ENCODE results near the gene MYL7.
A peak's percentile ranks its signal among the peaks of the same experiment; 100 is the strongest.

MYL7 gene

DNA sequence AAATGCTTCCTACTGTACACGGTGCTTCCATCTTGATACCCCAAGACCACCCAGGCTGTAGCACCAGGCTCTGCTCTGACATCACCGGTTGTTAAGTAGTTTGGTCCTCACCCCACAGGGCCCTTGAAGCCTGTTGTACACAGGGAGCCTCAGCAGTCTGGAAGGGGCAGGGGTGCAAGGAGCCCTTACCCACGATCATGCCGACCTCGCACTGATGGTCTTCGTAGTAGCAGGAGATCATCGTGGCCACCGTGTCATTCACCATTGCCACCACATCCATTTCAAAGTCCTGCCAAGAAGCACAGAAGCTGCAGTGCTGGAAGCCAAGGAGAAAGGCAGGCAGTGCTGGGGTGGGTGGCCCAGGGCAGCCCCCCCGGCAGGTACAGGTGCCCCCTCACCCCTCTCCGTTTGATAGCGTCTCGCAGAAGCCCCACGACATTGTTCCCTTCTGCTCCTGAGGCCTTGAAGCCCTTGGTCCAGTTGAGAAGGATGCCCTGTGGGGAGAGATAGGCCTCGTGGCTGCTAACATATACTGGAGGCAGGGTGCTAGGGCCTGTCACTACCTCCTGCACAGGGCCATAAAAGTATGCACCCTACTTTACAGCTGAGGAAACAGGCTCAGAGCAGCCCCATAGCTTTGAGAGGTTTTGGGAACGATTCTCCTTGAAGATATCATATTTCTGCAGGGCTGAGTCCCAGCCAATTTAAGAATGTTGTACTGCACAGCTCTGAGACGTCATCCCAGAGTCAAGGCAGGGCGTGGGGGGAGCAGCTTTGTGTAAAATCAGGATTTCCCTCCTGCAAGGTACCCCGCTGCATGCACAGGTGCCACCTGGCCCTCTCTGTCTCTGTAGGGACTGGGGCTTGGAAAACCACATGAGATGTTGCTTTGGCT lies 8.7 kb upstream of the MYL7 start:
- DNase-seq: no peak

DNA sequence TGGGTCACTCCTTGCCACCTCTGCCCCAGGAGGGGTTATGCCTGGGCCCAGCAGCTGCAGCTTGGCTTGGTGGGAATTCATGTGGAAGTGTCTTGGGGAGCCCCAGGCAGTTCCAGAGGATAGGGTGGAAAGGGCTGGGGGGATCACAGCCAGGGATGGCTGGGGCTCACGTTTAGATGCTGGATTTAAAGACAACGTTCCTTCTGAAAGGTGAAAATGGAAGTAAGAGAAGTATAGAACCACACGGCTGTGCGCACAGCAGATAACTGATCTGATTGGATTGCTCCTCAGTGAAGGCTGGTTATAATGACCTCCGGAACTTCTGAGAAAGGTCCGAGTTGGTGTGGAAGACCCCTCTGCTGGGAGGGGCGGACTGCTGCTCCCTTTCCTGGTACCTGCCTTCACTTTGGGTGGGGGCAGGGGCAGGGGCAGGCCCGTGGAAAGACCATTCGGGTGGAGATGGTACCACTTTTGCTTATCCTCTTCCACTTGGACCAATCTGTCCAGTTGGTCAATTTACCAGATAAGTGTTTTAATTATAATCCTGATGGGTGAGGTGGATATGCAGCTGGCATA lies 7.9 kb upstream of the MYL7 start:
- no peak for DNase-seq

DNA sequence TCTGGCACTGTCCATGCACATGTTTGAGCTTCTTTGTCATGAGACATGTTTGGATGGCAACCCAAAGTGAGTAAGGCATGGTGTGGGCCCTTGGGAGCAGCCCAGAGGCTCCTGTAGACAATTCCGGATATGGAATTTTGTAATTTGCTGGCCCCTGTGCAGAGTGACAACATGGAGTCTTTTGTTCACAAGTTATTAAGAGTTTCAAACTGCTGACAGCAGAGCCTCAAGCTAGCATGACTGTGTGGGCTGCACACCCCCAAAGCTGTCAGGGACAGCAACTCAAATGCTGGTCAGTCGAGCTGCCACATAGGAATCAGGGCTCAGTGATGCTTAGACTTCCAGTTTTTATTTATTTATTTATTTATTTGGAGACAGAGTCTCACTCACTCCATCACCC lies 7.0 kb upstream of the MYL7 start:
- DNase-seq: no peak

DNA sequence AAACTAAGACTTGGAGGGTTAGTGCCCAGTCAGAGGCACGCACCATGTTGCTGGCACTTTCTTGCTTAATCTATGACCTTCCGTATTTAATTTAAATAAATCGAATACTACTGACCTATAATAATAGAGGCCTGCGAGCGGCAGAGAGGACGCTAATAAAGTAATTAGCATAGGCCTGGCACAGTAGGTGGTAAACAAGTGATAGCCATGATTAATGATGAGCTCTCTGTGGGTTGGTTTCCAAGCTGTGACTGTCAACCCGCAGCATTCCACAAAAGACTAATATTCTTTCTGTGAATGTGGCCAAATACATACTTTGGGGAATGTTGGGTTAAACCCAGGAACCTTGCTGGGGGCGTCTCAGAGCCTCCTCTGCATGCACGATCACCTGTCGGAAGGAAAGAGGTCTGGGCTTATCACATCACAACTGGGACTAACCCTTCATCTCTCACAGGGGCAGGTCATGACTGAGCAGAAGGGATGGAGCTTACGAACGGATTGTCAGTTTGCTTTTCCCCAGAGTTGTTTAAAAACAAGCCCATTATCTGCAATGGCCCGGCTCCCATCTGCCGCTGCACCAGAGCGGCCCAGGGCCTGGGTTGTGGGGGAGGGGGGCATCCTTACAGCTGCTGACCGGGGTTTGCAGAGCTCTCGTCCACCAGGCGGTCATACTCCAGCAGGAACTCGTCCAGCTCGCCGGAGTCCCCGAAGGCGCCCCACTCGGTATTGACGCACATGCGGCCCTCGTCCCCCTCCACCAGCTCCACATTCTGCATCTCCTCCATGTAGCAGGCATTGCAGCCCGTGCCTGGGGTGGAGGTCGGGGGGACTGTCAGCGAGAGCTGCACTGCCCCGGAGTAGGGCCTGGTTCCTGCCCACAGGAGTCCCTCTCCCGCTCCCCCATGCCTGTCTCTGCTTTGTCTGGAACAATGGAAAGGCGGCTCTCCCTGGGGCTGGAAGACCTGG lies 6.2 kb upstream of the MYL7 start:
- DNase-seq: no peak

DNA sequence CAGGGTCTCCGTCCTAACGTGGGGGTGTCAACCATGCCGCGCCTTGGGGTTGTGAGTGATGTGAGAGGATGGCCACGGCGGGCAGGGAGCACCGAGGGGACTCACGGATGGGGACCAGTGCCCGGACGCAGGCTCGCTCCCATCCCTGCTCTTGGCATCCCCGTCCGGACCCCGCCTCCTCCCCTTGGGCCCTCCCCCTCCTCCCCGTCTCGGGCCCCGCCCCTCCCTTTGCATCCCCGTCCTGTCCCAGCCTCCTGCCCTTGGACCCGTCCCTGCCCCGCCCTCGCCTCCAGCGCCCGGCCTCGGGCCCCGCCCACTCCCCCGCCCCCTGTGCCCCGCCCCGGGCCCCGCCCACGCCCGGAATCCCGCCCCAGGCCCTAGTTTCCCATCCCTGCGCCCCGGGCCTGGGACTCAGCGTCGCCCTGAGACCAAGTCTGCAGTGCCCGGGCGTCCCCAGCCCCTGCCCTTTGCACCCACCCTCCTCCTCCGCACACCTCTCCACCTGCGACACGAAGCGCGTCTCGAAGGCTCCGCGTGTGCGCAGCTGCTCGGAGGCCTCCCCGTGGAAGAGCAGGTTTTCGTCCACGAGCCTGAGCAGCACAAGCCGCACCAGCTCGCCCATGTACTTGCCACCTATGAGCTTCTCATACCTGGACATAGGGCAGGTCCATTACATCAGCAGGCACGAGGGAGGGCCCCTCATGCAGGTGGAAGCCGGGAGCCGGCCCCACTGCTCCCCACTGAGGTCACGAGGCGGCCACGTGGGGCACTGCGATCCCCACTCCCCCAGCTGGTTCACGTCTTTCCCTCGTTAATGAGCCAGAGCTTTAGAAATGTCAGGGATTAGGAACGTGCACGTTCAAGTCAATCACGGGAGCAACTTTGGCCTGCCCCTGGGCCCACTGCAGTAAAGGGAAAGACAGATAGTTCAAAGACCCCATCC lies 5.1 kb upstream of the MYL7 start:
- DNase-seq: peak; percentile 75

DNA sequence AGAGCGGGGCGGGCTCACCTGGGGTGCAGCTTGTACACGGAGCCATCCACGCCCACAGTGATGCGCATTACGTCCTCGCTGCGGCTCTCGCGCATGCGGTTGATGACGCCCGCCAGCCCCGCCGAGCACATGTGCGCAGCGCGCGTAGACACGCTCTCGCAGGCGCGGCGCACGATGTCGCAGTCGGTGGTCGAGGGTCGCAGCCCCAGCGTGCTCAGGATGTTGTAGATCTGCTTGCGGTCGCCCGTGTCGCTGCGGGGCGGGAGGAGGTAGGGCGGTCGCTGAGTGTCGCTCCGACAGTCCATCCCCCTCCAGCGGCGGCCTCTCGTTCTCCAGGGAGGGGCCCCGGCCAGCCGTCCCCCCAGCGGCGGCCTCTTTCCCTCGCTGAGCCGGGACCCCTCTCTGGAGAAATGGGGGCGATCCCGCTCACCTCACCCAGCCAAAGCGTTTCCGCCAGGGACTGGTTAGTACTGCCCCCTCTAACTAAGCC lies 4.4 kb upstream of the MYL7 start:
- DNase-seq: peak; percentile 35

DNA sequence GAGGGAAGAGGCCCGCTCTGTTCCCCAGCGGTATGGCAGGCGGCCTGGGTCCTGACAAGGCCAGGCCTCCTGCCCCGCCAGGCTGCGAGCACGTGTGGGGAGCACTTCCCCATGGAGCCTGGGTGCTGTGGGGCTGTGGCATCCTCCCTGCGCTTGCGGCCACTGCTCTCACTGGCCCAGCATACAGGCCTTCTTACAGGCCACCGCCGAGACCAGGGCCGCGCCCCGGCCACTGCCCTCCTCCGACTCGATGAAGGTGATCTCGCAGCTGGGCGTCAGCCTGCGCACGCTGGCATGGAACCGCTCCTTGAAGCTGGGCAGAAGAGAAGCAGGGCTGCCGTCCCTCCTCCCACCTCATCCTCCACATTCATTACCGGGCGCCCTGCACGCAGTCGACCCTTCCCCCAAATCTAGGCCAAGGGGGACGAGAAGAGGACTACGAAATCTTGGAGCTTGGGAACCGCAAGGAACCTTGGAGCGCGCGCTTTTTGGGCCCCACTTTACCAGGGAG lies 3.9 kb upstream of the MYL7 start:
- no peak for DNase-seq

DNA sequence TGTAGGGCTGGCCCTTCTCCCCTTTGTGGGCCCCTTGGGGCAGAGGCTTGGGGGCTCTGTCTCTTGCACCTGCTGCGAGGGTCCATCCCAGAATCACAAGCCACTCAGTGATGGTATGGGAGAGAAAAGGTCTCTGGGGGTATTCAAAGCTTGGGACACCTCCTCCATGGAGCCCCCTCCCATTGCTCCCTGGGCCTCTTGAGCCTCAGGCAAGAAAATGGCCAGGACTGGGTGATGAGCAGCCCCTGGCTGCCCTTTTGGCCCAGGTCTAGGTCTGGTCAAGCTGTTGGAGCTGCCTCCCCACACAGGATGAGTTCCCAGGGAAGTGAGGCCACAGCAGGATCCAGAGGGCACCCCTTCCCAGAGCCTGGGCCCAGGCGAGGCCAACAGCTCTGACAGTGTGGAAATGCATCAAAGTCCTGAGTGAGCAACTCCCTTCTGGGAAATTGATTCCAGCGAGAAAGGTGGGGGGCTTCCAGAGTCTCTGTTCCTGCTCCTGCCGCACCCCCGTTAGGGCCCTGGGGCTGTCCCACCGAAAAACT lies 3.4 kb upstream of the MYL7 start:
- DNase-seq: no peak

DNA sequence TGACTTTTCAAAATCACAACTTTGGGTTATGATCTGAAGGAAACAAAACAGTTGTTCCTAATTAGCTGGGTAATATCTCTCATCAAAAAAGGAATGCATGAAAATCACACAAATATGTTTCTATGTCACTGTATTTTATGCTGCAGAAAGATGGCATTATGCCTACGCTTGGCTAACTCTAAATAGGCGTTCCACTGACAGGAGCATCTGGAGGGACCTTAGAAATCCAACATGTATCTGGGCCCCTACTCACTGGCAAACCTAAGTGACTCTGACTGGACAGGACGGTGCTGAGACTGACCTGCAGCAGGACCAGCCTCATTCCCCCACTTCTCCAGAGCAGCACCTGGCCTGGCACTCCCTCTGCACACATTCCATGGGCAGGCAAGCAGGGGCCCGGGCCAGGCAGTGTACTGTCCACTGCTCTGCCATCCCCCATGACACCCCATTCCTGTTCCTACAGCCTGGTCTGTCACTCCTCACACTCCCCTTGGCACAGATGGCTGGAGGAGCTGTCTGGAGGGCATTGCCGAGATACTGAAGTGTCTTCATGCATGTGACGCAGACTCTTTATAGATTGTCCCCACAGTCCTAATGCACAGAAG lies 2.6 kb upstream of the MYL7 start:
- no peak for DNase-seq

DNA sequence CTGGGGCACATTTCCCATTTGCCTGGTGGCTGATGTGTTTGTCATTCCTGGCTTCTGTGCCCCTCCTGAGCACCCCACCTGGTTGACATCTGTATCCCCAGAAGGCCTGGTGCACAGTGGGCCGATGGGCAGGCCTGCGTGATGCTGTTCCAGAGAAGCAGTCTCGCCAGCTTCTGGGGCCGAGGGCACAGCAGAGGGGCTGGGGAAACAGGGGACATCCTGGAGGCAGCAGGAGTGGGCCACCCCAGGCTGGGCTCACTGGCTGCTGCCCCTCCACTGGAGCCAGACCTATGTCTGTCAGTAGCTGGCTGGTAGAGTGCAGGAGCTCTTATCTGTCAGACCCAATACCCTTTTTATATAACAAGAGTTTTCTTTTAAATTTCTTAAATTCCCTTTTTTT lies 896 bp upstream of the MYL7 start:
- DNase-seq: no peak

DNA sequence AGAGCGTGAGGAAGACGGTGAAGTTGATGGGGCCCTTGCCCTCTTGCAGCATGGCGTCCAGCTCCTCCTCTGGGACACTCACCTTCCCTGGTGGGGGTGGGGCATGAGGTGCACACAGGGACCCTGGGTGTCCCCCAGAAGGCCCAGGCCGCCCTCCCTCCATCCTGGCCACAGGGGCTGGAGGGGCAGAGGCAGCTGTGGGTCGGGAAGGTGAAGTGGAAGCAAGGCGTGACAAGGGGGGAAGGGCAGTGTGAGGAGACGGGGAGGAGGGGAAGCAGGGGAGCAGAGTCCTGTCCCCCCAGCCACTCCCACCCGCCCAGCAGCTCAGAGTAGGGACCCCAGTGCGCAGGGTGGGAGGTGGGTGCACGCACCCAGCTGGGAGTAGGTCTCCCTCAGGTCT lies 791 bp downstream of the MYL7 start:
- DNase-seq: no peak

DNA sequence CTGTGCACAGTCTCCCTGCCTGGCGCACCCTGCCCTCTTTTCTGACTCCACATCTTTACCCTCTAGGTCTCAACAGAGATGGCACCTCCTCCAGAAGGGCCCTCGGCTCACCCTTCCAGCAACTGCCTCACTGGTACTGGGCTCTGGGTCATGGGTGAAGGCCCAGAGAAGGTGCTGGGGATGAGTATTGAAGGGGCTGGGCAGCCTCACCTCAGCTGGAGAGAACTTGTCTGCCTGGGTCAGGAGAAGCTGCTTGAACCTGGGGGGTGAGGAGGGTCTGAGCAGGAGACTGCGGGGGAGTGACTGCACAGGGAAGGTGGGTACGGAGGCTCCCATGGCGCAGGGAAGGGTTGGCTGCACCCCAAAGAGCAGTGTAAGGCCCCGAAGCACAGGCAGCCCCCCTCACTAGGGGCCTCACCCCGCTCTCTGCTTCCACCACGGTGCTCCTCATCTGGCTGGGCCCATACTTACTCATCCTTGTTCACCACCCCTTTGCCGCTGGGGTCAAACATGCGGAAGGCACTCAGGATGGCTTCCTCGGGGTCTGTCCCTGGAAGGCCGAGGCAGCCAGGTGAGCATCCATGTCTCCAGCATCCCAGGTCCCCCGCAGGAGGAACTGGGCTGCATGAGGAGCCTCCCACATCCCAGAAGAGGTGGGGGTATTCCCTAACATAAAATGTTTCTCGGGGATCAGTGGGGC lies 1.7 kb downstream of the MYL7 start:
- no peak for DNase-seq

DNA sequence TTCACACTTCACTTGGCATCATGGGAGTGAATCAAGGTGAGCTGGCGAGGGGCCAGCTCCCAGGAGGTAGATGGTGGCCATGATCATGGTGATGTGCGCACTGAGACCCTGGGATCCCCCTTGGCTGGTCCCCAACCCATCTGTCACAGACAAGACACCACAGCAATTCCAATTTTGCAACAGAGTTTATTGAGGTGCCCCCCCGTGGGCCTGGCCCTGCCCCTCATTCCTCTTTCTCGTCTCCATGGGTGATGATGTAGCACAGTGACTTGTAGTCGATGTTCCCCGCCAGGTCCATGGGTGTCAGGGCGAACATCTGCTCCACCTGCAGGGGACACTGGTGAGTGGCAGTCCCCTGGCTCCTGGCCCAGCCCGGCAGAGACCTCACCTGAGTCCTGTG lies 2.4 kb downstream of the MYL7 start:
- no peak for DNase-seq

DNA sequence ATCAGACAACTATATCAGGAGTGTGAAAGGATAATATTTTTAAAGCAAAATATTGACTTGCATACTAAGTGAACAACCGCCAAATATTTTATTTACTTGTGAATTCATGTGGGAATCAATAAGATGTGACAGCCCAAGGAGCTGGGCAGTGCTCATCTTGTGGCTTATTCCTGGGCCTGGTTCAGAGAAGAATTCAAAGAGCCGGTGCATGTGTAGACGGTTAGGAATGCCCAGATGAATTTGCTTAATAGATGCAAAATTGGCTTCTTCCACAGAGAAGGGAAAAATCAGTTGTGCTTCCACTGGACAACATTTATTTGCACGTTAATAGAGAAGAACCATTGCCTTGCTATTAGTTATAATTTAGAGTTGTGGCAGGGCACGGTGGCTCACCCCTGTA lies 4.4 kb downstream of the MYL7 start:
- no peak for DNase-seq

DNA sequence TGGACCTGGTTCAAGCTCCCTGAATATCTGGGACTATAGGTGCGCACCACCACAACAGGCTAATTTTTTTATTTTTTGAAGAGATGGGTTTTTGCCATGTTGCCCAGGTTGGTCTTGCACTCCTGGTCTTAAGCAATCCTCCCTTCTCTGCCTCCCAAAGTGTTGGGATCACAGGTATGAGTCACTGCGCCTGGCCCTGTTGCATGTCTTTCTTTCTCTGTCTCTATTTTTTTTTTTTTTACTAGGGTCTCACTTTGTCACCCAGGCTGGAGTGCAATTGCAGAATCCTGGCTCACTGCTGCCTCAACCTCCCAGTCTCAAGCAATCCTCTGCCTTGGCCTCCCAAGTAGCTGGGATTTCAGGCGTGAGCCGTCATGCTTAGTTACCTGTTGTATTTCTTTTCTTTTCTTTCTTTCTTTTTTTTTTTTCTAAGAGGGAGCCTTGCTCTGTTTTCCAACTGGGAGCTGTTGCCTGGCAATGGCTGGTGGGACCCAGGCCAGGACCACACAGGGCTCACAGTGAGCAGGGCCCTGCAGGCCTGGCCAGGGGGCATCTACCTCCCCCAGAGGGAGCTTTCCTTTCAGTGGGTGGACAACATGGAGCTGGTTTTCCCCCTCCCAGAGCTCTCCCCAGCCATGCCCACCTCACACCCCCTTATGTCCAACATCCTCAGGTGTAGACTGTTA lies 6.0 kb downstream of the MYL7 start:
- no peak for DNase-seq

DNA sequence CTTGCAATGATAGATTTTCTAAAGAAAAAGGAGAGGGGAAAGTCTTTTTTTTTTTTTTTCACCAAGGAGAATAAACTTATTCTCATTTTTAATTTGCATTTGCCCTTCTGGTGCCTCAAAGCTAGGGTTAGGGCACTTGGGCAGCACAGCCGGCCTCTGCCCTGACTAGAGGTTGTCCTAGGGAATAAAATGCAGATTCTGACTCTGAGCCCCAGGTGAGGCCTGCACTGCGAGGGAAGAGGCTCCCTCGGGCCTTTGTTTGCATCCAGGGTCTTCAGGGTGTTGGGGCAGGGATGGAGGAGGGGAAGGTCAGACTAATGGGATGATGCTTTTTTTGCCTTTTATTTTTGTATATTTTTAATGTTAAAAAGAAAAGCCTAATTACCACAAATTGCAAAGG lies 7.8 kb downstream of the MYL7 start:
- DNase-seq: no peak

DNA sequence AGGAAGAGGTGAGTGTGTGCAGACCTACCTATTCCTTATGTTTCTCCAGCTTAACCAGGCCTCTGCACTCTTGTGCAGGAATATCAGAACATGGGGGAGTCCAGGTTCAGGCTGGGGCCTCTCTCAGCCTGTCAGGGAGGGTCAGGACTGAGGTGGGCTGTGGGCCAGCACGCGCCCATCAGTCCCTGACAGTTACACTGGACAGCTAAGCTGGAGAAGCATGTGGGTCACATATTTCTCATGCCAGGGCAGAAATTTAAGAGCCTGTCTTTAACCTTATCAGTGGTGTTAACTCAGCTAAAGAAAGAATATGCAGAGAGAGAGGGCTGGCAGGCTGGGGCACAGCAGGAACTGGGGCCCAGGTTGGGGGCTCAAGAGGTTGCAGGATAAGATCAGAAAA lies 9.1 kb downstream of the MYL7 start:
- DNase-seq: no peak

DNA sequence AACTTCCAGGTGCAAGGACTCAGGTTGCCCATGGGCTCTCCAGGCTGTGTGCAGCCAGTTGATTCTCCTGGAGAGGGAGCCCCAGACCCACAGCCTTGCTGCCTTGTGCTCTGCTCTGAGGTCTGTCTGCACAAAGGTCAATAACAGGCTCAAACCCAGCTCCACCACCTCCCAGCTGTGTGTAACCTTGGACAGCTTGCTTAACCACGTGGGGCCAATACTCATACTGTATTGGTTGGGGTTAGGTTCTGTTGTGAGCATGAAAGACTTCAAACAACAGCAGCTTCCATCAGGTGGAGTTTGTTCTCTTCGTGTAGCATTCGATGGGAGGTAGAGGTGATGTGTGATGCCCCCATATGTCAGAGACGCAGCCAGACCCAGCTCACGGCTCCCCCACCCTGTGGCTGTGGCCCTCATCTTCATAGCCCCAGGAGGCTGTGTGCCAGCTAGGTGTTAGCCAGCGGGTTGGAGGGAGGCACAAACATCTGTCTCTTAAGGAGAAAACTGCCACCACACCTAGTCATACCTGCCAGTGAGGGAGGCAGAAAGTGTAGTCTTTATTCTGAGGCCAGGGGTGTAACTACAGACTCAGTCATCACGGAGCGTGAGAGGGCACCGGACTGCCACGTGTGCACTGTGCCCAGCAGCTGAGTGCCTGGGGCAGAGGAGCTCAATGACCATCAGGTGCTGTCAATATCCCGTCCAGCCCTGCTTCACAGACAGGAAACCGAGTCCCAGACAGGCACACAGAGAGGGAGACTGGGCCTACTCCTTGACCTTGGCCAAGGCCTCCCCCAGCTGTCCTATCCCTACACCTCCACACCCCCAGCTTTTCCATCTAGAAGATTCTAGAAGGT lies 9.7 kb downstream of the MYL7 start:
- DNase-seq: no peak

Data from activated CD4-positive, alpha-beta T cell treated with anti-CD3 and anti-CD28 coated beads, Interleukin-10, Interleukin-2, amounts not matched to agents 100 ng/mL and 50 ng/mL, durations not matched to agents 16 hours and 8 hours (primary cell).